ENCODE measurements around the gene NCK1.
A peak's percentile ranks its signal among the peaks of the same experiment; 100 is the strongest.
"Not testable (repeated sequence)": the region's sequence is repeated elsewhere in the genome, so short reads cannot be mapped to it uniquely, and the experiment has no call there.

The NCK1 gene

DNA sequence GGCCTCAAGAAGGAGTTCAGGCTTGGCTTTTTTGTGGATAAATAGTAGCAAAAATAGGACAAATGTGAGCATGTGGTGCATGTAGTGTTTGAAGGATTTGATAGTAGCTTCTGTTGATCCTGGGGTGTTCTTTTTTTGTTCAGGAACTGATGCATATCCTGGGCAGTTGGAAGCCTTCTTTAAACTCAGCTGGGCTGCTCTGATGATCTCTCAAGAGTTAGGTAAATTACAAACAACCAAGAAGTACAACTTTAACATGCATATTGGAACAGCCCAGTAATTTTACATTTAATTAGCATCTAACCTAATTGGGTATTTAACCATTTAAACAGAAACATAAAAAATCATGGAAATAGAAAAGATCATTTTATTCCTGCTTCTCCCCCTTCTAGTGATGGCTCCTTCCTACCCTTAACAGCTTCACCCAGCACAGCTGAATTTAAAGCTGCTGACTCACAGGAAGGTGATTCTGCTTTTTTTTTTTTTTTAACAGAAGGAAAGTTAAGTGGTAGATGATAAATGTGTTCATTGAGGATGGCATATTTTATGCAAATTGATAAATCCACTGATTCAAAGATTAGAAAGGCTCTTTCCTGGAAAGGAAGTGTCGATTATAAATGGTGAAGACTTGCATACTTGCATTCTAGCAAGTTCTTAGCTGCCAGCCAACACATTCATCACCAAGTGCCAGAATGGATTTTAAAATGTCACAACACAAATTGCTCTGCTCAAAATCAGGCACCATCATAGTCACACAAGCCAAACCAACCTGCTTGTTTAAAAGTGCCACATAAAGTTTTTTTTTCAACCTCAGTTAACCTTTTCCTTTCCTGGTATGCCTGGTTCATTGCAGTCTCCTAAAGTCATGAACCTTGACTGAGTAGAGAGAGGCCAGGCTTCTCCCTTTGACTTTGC lies 23.1 kb upstream of the NCK1 start:
- H3K9ac ChIP-seq (ENCODE audit: low read length): no peak overlapping the region
- peak overlapping the region; percentile 9 for H3K27ac ChIP-seq (ENCODE audit: low read depth, low read length)
- H3K36me3 ChIP-seq (ENCODE audit: control insufficient read depth, insufficient read depth, low read length): peaks cover 2% of the 10 kb centered on the region
- H3K4me1 ChIP-seq (ENCODE audit: control insufficient read depth, insufficient read depth, low read length): peaks cover 17% of the 10 kb centered on the region
- H3K27me3 ChIP-seq (ENCODE audit: control insufficient read depth, insufficient read depth, low read length): no peaks in the 10 kb centered on the region
- no peak overlapping the region for H3K4me3 ChIP-seq (ENCODE audit: low read length)

DNA sequence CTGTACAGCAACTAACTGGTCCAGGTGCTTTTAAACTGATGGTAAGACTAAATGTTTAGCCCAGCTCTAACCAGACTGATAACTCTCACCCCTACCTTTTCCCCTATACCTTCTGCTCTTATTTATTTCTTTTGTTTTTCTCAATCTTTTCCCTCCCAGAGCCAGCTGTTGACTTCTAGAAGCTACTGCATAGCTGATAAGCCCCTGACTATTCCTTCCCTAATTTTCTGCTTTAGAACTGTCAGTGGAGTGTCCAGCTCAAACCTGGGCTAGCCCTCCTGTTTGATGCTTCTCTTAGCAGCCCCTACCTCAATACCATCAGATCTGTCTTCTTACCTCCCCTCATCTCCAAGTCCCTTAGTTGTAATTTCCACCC lies 22.5 kb upstream of the NCK1 start:
- H3K4me1 ChIP-seq (ENCODE audit: control insufficient read depth, insufficient read depth, low read length): peaks cover 17% of the 10 kb centered on the region
- no peak overlapping the region for H3K9ac ChIP-seq (ENCODE audit: low read length)
- H3K36me3 ChIP-seq (ENCODE audit: control insufficient read depth, insufficient read depth, low read length): peaks cover 2% of the 10 kb centered on the region
- H3K4me3 ChIP-seq (ENCODE audit: low read length): no peak overlapping the region
- H3K27me3 ChIP-seq (ENCODE audit: control insufficient read depth, insufficient read depth, low read length): no peaks in the 10 kb centered on the region
- H3K27ac ChIP-seq (ENCODE audit: low read depth, low read length): peak overlapping the region; percentile 9

- Histone ChIP-seq H3K4me3 (ENCODE audit: low read length) (no peak overlapping the region), H3K4me1 (ENCODE audit: control insufficient read depth, insufficient read depth, low read length) (peaks cover 17% of the 10 kb centered on the region), H3K27ac (ENCODE audit: low read depth, low read length) (no peak overlapping the region), H3K36me3 (ENCODE audit: control insufficient read depth, insufficient read depth, low read length) (peaks cover 2% of the 10 kb centered on the region), H3K27me3 (ENCODE audit: control insufficient read depth, insufficient read depth, low read length) (no peaks in the 10 kb centered on the region), H3K9ac (ENCODE audit: low read length) (no peak overlapping the region)
Measured at GRCh38 chr3:136840252-136840651, 21.8 kb upstream of the NCK1 start.

DNA sequence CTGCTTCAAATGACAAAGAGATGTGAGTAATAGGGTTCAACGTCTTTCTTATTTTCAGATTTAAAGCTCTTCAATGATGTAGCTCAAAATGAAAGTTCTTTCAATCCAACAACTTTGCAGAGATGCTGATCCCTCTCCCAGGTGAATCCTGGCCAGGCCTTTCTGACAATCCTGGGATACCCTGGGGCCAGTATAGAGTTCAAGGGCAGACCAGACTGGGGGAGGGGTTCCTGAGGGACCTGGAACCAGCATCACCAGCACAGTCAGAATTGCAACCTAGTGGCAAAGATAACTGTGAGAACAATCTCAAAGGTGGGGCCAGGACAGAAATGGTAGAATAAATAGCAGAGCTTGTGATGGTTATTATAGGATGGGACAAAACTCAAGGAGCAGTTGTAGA lies 19.7 kb upstream of the NCK1 start:
- H3K9ac ChIP-seq (ENCODE audit: low read length): no peak overlapping the region
- no peak overlapping the region for H3K4me3 ChIP-seq (ENCODE audit: low read length)
- H3K36me3 ChIP-seq (ENCODE audit: control insufficient read depth, insufficient read depth, low read length): peaks cover 2% of the 10 kb centered on the region
- peaks cover 8% of the 10 kb centered on the region for H3K4me1 ChIP-seq (ENCODE audit: control insufficient read depth, insufficient read depth, low read length)
- no peaks in the 10 kb centered on the region for H3K27me3 ChIP-seq (ENCODE audit: control insufficient read depth, insufficient read depth, low read length)
- H3K27ac ChIP-seq (ENCODE audit: low read depth, low read length): no peak overlapping the region

DNA sequence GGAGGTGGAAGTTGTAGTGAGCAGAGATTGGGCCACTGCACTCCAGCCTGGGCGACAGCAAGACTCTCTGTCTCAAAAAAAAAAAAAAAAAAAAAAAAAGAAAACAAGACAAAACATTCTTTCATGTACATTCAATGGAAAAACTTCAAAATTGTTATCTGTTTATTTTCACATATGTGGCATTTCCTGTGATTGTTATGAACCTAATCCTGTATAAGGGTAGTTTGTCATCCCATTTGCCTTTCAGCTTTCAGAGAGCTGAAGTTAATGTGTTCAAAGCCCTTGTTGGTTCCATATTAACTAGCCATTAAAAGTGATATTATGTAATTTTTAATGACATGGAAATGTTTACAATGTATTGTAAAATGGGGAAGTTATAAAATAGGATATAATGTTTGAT lies 17.3 kb upstream of the NCK1 start:
- peaks cover 2% of the 10 kb centered on the region for H3K36me3 ChIP-seq (ENCODE audit: control insufficient read depth, insufficient read depth, low read length)

DNA sequence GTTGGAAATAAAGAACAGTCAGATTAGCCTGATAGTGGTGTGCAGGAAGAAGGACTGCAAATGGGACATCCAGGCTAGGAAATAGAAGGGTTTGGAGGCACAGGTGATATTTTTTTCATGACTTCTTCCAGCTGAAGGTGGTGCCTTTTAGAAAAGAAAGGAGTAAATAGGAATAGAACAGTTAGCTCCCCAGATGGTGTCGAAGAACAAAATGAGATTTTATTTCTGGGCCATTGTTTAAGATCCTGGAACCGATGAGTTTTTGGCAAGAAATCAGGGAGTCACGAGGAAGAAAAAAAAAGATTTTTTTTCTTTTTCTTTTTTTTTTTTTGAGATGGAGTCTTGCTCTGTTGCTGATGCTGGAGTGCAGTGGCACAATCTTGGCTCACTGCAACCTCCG lies 9.8 kb upstream of the NCK1 start:
- no peaks in the 10 kb centered on the region for H3K4me1 ChIP-seq (ENCODE audit: control insufficient read depth, insufficient read depth, low read length)
- H3K27me3 ChIP-seq (ENCODE audit: control insufficient read depth, insufficient read depth, low read length): no peaks in the 10 kb centered on the region
- no peak overlapping the region for H3K27ac ChIP-seq (ENCODE audit: low read depth, low read length)
- no peak overlapping the region for H3K9ac ChIP-seq (ENCODE audit: low read length)
- H3K36me3 ChIP-seq (ENCODE audit: control insufficient read depth, insufficient read depth, low read length): no peaks in the 10 kb centered on the region
- no peak overlapping the region for H3K4me3 ChIP-seq (ENCODE audit: low read length)

More for the DNA sequence above, 17.3 kb upstream of the NCK1 start:
- H3K4me3 ChIP-seq (ENCODE audit: low read length): no peak overlapping the region
- no peaks in the 10 kb centered on the region for H3K4me1 ChIP-seq (ENCODE audit: control insufficient read depth, insufficient read depth, low read length)
- H3K27ac ChIP-seq (ENCODE audit: low read depth, low read length): no peak overlapping the region
- no peaks in the 10 kb centered on the region for H3K27me3 ChIP-seq (ENCODE audit: control insufficient read depth, insufficient read depth, low read length)
- H3K9ac ChIP-seq (ENCODE audit: low read length): no peak overlapping the region

DNA sequence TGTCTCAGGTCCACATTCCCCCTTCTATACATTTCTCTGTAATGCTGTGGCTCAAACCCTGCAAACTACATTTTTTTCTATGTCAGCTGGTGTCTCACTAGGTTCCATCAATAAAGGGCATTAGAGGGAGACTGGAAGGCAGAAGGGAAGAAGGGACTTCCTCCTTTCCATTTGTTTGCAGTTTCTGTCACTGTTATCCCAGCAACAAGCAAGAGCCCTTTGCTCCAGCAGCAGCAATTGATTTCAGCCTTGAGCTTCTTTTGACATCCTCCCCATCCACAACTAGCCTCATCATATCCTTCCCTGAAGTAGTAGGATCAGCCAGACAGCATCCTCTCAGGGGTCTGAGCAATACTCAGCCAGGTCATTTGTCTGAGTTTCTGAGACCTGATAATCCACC lies 5.3 kb upstream of the NCK1 start:
- no peaks in the 10 kb centered on the region for H3K4me1 ChIP-seq (ENCODE audit: control insufficient read depth, insufficient read depth, low read length)
- no peaks in the 10 kb centered on the region for H3K36me3 ChIP-seq (ENCODE audit: control insufficient read depth, insufficient read depth, low read length)
- no peaks in the 10 kb centered on the region for H3K27me3 ChIP-seq (ENCODE audit: control insufficient read depth, insufficient read depth, low read length)
- H3K9ac ChIP-seq (ENCODE audit: low read length): no peak overlapping the region
- no peak overlapping the region for H3K4me3 ChIP-seq (ENCODE audit: low read length)
- no peak overlapping the region for H3K27ac ChIP-seq (ENCODE audit: low read depth, low read length)

DNA sequence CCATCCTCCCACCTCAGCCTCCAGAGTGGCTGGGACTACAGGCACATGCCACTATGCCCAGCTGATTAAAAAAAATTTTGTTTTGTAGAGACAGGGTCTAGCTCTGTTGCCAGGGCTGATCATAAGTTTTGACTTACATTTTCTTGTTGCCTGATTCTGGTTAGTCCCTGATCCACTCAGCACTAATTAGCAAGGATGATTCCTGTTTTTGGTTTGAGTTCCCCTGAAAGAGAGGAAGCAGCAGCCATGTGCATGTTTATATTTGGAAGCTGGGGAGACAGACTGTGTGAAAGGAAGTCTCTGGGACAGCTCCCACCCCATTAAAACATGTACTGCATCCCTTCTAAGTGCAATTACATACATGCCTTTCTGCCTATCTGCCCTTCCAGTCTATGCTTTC lies 3.6 kb upstream of the NCK1 start:
- Histone ChIP-seq H3K36me3 (ENCODE audit: control insufficient read depth, insufficient read depth, low read length) (no peaks in the 10 kb centered on the region), H3K4me3 (ENCODE audit: low read length) (no peak overlapping the region), H3K9ac (ENCODE audit: low read length) (no peak overlapping the region), H3K4me1 (ENCODE audit: control insufficient read depth, insufficient read depth, low read length) (no peaks in the 10 kb centered on the region), H3K27me3 (ENCODE audit: control insufficient read depth, insufficient read depth, low read length) (no peaks in the 10 kb centered on the region), H3K27ac (ENCODE audit: low read depth, low read length) (no peak overlapping the region)

DNA sequence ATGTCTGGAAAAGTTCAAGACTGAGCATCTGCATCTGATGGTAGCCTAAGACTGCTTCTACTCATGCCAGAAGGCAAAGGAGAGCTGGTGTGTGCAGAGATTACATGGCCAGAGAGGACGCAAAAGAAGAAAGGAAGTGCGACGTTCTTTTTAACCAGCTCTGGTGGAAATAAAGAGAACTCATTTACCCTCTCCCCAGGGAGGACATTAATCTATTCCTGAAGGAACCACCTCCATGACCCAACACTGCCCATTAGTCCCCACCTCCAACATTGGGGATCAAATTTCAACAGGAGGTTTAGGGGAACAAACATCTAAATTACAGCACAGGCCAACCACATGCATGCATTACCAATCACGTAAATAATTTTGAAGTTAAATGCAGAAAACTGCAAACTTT lies 1.5 kb upstream of the NCK1 start:
- Histone ChIP-seq H3K9ac (ENCODE audit: low read length) (no peak overlapping the region), H3K27me3 (ENCODE audit: control insufficient read depth, insufficient read depth, low read length) (no peaks in the 10 kb centered on the region), H3K36me3 (ENCODE audit: control insufficient read depth, insufficient read depth, low read length) (no peaks in the 10 kb centered on the region), H3K4me3 (ENCODE audit: low read length) (peak overlapping the region; percentile 94), H3K4me1 (ENCODE audit: control insufficient read depth, insufficient read depth, low read length) (no peaks in the 10 kb centered on the region), H3K27ac (ENCODE audit: low read depth, low read length) (no peak overlapping the region)

DNA sequence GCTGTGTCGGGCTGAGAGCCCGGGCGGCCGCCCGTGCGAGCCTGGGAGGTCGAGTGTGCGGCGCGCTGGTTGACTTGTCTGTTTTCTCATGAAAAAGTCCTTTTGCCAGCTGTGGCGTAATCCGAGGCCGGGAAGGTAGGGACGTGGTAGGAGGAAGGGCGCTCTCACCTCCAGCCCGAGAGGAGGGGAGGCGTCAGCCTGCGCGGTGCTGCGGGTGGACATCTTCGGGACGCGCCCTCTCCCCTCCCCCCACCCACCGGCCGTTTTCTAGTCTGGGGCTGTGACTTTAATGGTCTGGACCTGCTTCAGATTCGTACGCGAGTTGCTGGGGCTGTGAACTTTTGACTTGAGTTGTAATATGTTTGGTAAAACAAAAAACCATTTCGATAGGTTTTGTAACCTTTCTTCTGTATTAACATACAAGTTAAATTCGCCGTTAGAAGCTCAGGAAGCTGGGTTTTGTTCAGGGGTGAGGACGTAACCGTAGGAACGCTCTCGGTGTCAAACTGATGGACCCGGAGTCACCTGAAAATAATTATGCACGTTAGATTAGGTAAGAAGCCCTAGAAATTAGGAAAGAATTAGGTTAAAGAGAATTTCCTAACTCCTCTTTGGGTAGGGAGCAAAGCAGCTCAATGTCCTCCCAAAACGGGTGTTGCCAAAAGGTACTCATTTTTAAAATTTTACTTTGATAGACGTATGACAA lies 762 bp downstream of the NCK1 start:
- Histone ChIP-seq H3K27ac (ENCODE audit: low read depth, low read length) (peak overlapping the region; percentile 86), H3K36me3 (ENCODE audit: control insufficient read depth, insufficient read depth, low read length) (no peaks in the 10 kb centered on the region), H3K4me3 (ENCODE audit: low read length) (peak overlapping the region; percentile 94), H3K27me3 (ENCODE audit: control insufficient read depth, insufficient read depth, low read length) (no peaks in the 10 kb centered on the region), H3K4me1 (ENCODE audit: control insufficient read depth, insufficient read depth, low read length) (no peaks in the 10 kb centered on the region), H3K9ac (ENCODE audit: low read length) (peak overlapping the region; percentile 80)

DNA sequence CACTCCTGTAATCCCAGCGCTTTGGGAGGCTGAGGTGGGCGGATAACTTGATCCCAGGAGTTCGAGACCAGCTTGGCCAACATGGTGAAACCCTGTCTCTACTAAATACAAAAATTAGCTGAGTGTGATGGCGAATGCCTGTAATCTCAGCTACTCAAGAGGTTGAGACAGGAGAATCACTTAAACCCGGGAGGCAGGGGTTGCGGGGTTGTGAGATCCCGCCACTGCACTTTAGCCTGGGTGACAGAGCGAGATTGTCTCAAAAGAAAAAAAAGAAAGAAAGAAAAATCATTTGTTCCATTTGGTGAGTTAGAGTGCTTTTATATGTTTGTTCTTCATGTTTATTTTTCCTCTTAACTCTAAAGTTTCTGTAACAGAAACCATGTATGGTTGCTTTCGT lies 7.3 kb downstream of the NCK1 start:
- Histone ChIP-seq H3K9ac (ENCODE audit: low read length) (no peak overlapping the region), H3K36me3 (ENCODE audit: control insufficient read depth, insufficient read depth, low read length) (peaks cover 5% of the 10 kb centered on the region), H3K27ac (ENCODE audit: low read depth, low read length) (no peak overlapping the region), H3K4me3 (ENCODE audit: low read length) (no peak overlapping the region), H3K27me3 (ENCODE audit: control insufficient read depth, insufficient read depth, low read length) (no peaks in the 10 kb centered on the region), H3K4me1 (ENCODE audit: control insufficient read depth, insufficient read depth, low read length) (no peaks in the 10 kb centered on the region)

GRCh38 chr3:136872258-136872657 lies 10.2 kb downstream of the NCK1 start:
- H3K4me3 ChIP-seq (ENCODE audit: low read length); H3K27ac ChIP-seq (ENCODE audit: low read depth, low read length); H3K27me3 ChIP-seq (ENCODE audit: control insufficient read depth, insufficient read depth, low read length); H3K4me1 ChIP-seq (ENCODE audit: control insufficient read depth, insufficient read depth, low read length); H3K36me3 ChIP-seq (ENCODE audit: control insufficient read depth, insufficient read depth, low read length); H3K9ac ChIP-seq (ENCODE audit: low read length): not testable (repeated sequence)

GRCh38 chr3:136879510-136879909 lies 17.5 kb downstream of the NCK1 start:
- not testable (repeated sequence) for H3K36me3 ChIP-seq (ENCODE audit: control insufficient read depth, insufficient read depth, low read length); H3K27me3 ChIP-seq (ENCODE audit: control insufficient read depth, insufficient read depth, low read length); H3K9ac ChIP-seq (ENCODE audit: low read length); H3K4me1 ChIP-seq (ENCODE audit: control insufficient read depth, insufficient read depth, low read length); H3K27ac ChIP-seq (ENCODE audit: low read depth, low read length); H3K4me3 ChIP-seq (ENCODE audit: low read length)
